Measurements from ENCODE around the gene OR4E2.

The OR4E2 gene

DNA sequence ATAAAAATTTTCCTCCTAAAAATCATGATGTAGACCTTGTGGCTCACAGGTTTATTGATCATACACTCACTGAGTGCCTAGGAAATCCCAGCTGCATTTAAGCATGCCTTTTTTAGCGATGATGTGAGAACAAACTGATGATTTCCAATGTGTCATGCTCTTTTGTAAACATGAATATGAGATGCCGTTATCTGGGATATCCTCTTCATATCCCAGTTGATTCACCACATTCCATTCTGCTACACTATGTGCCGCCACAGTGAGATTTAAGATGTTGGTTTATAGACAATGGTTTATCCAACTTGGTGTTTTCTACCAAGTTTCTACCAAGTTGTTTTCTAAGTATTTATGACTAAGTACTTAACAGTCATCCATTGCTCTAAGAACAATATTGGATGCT, 14.7 kb downstream of the OR4E2 start:
- no peak for DNase-seq (ENCODE audit: low read depth)
- no peak overlapping the region for H3K4me3 ChIP-seq (ENCODE audit: low read depth, low read length)
- TF ChIP-seq, protein P1, sequence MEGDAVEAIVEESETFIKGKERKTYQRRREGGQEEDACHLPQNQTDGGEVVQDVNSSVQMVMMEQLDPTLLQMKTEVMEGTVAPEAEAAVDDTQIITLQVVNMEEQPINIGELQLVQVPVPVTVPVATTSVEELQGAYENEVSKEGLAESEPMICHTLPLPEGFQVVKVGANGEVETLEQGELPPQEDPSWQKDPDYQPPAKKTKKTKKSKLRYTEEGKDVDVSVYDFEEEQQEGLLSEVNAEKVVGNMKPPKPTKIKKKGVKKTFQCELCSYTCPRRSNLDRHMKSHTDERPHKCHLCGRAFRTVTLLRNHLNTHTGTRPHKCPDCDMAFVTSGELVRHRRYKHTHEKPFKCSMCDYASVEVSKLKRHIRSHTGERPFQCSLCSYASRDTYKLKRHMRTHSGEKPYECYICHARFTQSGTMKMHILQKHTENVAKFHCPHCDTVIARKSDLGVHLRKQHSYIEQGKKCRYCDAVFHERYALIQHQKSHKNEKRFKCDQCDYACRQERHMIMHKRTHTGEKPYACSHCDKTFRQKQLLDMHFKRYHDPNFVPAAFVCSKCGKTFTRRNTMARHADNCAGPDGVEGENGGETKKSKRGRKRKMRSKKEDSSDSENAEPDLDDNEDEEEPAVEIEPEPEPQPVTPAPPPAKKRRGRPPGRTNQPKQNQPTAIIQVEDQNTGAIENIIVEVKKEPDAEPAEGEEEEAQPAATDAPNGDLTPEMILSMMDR (IDR thresholded peaks at IDR 0.05; ENCODE audit: insufficient read depth, low read depth, low read length, missing control alignments) = no peak

GRCh38 chr14:21669284-21669683, 15.6 kb downstream of the OR4E2 start:
- DNase-seq (ENCODE audit: low read depth) = no peak
- H3K4me3 ChIP-seq (ENCODE audit: low read depth, low read length) = no peak overlapping the region
- TF ChIP-seq, protein P1 (IDR thresholded peaks at IDR 0.05; ENCODE audit: insufficient read depth, low read depth, low read length, missing control alignments) = no peak

- no peak for DNase-seq (ENCODE audit: low read depth)
- TF ChIP-seq, protein P1 (IDR thresholded peaks at IDR 0.05; ENCODE audit: insufficient read depth, low read depth, low read length, missing control alignments) = no peak
- H3K4me3 ChIP-seq (ENCODE audit: low read depth, low read length) = no peak overlapping the region
These were observed 17.7 kb downstream of the OR4E2 start for GRCh38 chr14:21671371-21671770.

GRCh38 chr14:21672116-21672515, 18.5 kb downstream of the OR4E2 start:
- no peak for DNase-seq (ENCODE audit: low read depth)
- no peak overlapping the region for H3K4me3 ChIP-seq (ENCODE audit: low read depth, low read length)
- TF ChIP-seq, protein P1 (IDR thresholded peaks at IDR 0.05; ENCODE audit: insufficient read depth, low read depth, low read length, missing control alignments) = no peak

GRCh38 chr14:21673718-21674117, 20.1 kb downstream of the OR4E2 start, which contains the start of gene OR4E1:
Gene OR4E1 (minus strand): TSS chr14:21673818. CDS start chr14:21670935, 2,883 bp downstream.
- DNase-seq (ENCODE audit: low read depth) = no peak
- TF ChIP-seq, protein P1 (IDR thresholded peaks at IDR 0.05; ENCODE audit: insufficient read depth, low read depth, low read length, missing control alignments) = no peak
- H3K4me3 ChIP-seq (ENCODE audit: low read depth, low read length) = no peak within 1 kb of the TSS

DNA sequence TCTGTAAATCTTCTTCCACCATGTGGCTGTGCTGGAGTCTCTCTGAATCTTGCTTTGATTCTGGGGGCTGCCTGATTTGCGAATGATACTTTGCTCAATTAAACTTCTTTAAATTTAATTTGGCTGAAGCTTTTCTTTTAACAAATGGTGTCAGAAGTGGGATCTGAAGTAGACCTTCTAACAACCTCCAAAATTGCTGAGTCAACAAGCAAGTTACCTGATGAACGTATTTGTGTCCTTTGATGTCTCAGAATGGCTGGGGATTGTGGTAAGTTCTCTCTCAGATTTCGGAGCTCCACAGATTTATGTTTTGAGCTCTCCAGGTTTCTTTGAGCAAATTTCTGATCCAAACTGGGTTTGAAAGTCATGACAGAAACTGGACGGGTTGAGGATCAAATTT, 21.9 kb downstream of the OR4E2 start:
- TF ChIP-seq, protein P1 (IDR thresholded peaks at IDR 0.05; ENCODE audit: insufficient read depth, low read depth, low read length, missing control alignments) = no peak
- H3K4me3 ChIP-seq (ENCODE audit: low read depth, low read length) = no peak overlapping the region
- no peak for DNase-seq (ENCODE audit: low read depth)

DNA sequence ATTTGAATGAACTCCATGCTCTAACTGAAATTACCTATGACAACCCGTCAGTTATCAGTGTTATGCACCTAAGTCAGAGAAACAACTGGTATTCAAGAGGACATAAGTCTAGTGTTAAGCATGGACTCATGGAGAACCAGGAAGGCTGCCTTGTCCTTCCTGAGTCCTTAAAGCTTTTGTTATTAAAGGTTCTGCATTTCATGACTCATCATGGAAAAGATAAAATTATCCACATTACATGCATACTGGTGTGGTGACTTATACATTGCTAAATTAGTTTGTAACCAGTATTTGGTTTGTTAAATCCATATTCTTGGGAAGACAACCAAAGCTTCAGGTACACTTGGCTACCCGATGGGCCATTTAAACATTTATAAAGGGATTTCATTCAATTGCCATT, 26.4 kb downstream of the OR4E2 start:
- DNase-seq (ENCODE audit: low read depth) = no peak
- no peak overlapping the region for H3K4me3 ChIP-seq (ENCODE audit: low read depth, low read length)
- TF ChIP-seq, protein P1 (IDR thresholded peaks at IDR 0.05; ENCODE audit: insufficient read depth, low read depth, low read length, missing control alignments) = no peak

Measured in GM12865 (cell line).